ENCODE measurements around the gene SMG5. TPM values are rescaled to one million over a fixed set of nuclear protein-coding genes. Genes with fewer than 3 reads are reported as not detected.

SMG5 gene
- total RNA-seq, 6 experiments from 2014 or later, result 28.1 to 58.8 (median 48.2) TPM

DNA sequence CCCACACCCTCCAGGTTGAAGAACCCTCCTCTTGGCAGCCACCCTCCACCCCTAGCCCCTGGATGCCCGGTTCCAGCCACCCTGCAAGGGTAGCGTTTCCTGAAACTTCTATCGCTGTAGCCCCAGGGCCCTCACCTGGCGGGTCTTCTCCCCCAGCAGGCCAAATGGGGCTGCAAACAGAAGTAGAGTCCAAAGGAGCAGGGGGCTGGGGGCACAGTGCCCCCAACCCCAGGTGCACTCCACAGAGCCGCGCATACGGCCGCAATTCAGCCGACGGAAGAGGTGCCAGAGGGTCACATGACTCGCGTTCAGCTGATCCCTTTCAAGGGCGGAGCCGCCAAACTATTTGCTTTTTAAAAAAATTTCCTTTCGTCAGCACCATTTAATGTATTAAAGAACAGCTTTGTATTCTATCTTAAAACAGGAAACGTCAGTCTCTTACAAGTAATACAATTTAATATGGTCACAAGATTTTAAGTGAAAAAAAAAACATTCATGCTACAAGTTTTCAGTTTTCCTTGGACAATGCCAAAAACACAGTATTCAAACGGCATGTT, 12.8 kb upstream of the SMG5 start, which contains the start of gene GLMP:
GLMP (minus strand) TSS at position 289 of the 557 bp plus-strand sequence; CDS start at position 255, 34 bp downstream.
- no peak for TF ChIP-seq POLR2A (IDR thresholded peaks at IDR 0.05)
- TF ChIP-seq, protein P1, sequence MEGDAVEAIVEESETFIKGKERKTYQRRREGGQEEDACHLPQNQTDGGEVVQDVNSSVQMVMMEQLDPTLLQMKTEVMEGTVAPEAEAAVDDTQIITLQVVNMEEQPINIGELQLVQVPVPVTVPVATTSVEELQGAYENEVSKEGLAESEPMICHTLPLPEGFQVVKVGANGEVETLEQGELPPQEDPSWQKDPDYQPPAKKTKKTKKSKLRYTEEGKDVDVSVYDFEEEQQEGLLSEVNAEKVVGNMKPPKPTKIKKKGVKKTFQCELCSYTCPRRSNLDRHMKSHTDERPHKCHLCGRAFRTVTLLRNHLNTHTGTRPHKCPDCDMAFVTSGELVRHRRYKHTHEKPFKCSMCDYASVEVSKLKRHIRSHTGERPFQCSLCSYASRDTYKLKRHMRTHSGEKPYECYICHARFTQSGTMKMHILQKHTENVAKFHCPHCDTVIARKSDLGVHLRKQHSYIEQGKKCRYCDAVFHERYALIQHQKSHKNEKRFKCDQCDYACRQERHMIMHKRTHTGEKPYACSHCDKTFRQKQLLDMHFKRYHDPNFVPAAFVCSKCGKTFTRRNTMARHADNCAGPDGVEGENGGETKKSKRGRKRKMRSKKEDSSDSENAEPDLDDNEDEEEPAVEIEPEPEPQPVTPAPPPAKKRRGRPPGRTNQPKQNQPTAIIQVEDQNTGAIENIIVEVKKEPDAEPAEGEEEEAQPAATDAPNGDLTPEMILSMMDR (IDR thresholded peaks at IDR 0.05), result no peak
- Histone ChIP-seq H3K9me3 (no peaks in the 10 kb centered on the region), H3K4me1 (peaks cover 0 to 42% (median 9%) of the 10 kb centered on the region in 4 donors), H3K36me3 (peaks cover 0 to 5% (median 0%) of the 10 kb centered on the region in 4 donors), H3K4me3 (peak within 1 kb of the TSS; percentile 71 to 87 (median 84)), H3K27me3 (no peaks in the 10 kb centered on the region), H3K27ac (peak within 1 kb of the TSS; percentile 57 to 78 (median 63))
- WGBS (ENCODE audit: insufficient coverage, low coverage, low lambda C conversion rate, missing lambda C conversion rate), result 0% methylated on average over 17 of the region's 17 CpGs
- DNase-seq, result peak; percentile 77 to 83 (median 83)
- ATAC-seq, result peak in 3 of 4 donors; percentile 42 to 60 (median 46)
- intact Hi-C loops (cut with DNase I), result no loop called here

DNA sequence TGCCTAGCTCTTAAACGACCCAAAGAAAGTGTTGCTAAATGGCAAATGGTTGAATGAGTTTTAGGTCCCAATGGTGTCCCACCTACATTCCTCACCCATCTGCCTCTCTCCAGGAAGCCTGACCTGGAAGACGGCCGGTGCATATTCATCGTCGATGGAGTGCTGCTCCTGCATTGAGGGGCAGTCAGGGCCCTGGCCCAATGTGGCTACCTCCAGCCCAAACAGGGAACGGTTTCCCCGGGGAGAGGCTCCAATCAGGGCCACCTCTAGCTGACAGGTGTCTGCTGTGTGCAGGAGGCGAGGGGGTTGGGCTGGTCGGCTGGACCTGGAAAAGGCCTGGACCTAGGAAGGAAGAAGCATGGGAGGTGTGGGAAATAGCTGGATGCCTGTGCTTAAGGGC, 11.3 kb upstream of the SMG5 start:
- DNase-seq (no peak), ATAC-seq (no peak)
- intact Hi-C loops (cut with DNase I), result no loop called here
- Histone ChIP-seq H3K36me3 (peaks cover 0 to 5% (median under 1%) of the 10 kb centered on the region in 4 donors), H3K4me1 (peaks cover 0 to 42% (median 9%) of the 10 kb centered on the region in 4 donors), H3K9me3 (no peaks in the 10 kb centered on the region), H3K27me3 (no peaks in the 10 kb centered on the region), H3K4me3 (no peak overlapping the region), H3K27ac (no peak overlapping the region)
- no peak for TF ChIP-seq POLR2A (IDR thresholded peaks at IDR 0.05)
- TF ChIP-seq, protein P1 (IDR thresholded peaks at IDR 0.05), result no peak
- 86% methylated on average over 8 of the region's 9 CpGs for WGBS (ENCODE audit: insufficient coverage, low coverage, low lambda C conversion rate, missing lambda C conversion rate)

DNA sequence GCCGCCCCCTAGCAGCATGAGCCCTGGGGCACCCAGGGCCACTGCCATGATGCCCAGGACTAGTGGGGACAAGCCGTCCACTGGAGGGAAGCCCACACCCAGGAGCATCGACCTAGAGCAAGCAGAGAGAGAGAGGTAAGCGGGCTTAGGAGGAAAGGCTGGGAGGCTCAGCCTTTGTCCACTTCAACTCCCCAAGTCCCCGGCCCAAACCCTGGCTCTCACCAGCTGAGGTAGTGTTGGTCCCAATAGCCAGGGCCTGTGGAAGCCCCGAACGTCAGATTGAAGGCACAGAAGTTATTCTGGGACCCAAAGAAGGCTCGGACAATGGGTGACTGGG, 10.4 kb upstream of the SMG5 start:
- no peak for ATAC-seq
- Histone ChIP-seq H3K36me3 (peaks cover 0 to 5% (median 2%) of the 10 kb centered on the region in 4 donors), H3K4me1 (peaks cover 0 to 42% (median 9%) of the 10 kb centered on the region in 4 donors), H3K4me3 (no peak overlapping the region), H3K9me3 (no peaks in the 10 kb centered on the region), H3K27ac (no peak overlapping the region), H3K27me3 (no peaks in the 10 kb centered on the region)
- WGBS (ENCODE audit: insufficient coverage, low coverage, low lambda C conversion rate, missing lambda C conversion rate), result 40% methylated on average over 1 of the region's 8 CpGs
- TF ChIP-seq POLR2A (IDR thresholded peaks at IDR 0.05), result no peak
- TF ChIP-seq, protein P1 (IDR thresholded peaks at IDR 0.05), result no peak
- intact Hi-C loops (cut with DNase I), result no loop called here
- DNase-seq, result no peak

DNA sequence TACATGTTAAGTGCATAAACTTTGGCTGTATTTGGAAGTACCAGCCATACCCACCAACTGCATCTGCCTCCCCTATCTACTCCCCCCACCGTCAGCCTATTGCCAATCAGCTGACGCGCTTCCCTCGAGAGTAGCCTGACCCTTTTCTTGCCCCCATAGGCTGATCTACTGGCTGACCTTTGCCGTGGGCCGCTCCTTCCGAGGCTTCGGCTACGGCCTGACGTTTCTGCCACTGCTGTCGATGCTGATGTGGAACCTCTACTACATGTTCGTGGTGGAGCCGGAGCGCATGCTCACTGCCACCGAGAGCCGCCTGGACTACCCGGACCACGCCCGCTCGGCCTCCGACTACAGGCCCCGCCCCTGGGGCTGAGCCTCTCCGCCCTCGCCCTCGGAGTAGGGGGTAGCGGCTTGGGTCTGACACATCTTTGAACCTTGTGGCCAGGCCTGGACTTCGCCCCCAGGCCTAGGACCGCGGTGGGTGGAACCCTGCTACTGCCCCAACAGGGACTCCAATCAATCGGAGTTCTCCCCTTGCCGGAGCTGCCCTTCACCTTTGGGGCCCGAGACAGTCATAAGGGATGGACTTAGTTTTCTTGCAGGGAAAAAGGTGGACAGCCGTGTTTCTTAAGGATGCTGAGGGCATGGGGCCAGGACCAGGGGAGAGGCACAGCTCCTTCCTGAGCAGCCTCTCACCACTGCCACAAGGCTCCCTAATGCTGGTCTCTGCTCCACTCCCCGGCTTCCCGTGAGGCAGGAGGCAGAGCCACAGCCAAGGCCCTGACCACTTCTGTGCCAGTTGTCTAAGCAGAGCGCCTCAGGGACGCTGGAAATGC, 8.8 kb upstream of the SMG5 start:
- H3K27ac ChIP-seq, result peak overlapping the region; percentile 70 to 87 (median 82)
- DNase-seq, result peak; percentile 97 to 99 (median 98)
- H3K4me3 ChIP-seq, result peak overlapping the region; percentile 27 to 55 (median 47)
- whole genome bisulfite sequencing (ENCODE audit: insufficient coverage, low coverage, low lambda C conversion rate, missing lambda C conversion rate), result 10% methylated on average over 14 of the region's 37 CpGs
- TF ChIP-seq, protein P1 (IDR thresholded peaks at IDR 0.05), result no peak
- TF ChIP-seq POLR2A (IDR thresholded peaks at IDR 0.05), result peak; percentile 76
- no peaks in the 10 kb centered on the region for H3K9me3 ChIP-seq
- H3K27me3 ChIP-seq, result no peaks in the 10 kb centered on the region
- H3K4me1 ChIP-seq, result peaks cover 0 to 42% (median 9%) of the 10 kb centered on the region in 4 donors
- peak; percentile 94 to 99 (median 96) for ATAC-seq
- peaks cover 0 to 5% (median 2%) of the 10 kb centered on the region in 4 donors for H3K36me3 ChIP-seq
- intact Hi-C loops (cut with DNase I), result no loop called here
